Prostate gland (tissue), 2 donors: ENCODE results near the gene OPRM1.

Experiments used
- CTCF ChIP-seq, 4 experiments: fragments of 200-600 bp in 2 of 4; fragments of 450-650 bp in 2 of 4; sonication (generic) in 2 of 4; IDR thresholded peaks; 1 replicate in 3 of 4; 2 replicates in 1 of 4; pipeline ENCODE4 v1.5.1; 2016 to 2019; ENCODE audit warnings: antibody characterized with exemption in 4 of 4, mild to moderate bottlenecking in 2 of 4, moderate library complexity in 2 of 4
- POLR2A ChIP-seq: fragments of 450-650 bp; IDR thresholded peaks from one replicate; pipeline ENCODE4 v1.6.1; 2016; ENCODE audit warnings: antibody characterized with exemption, mild to moderate bottlenecking

- no peak for TF ChIP-seq CTCF (IDR thresholded peaks at IDR 0.05)
- no peak for TF ChIP-seq POLR2A
Observed at GRCh38 chr6:154218301-154218700, 179.3 kb downstream of the OPRM1 start.
